A549 (cell line): ENCODE data around the gene ABTB1. TPM values are rescaled to one million over a fixed set of nuclear protein-coding genes. Genes with fewer than 3 reads are reported as not detected.

Source experiments
- ATAC-seq, 2 experiments: fragments of 200-7000 bp in 1 of 2; fragments of >200 bp in 1 of 2; cut with Nextera tagmentation in 1 of 2; cut with Tn5 transposase in 1 of 2; 3 replicates each; pipeline versions ENCODE4 v1.8.0 to v1.9.1; 2018 to 2020; ENCODE audit warnings: mild to moderate bottlenecking in 1 of 2, moderate library complexity in 1 of 2
- CTCF ChIA-PET: fragments of 300-600 bp; sonication (Branson Sonifier 250); formaldehyde crosslinking; extraction: SDS; loops from one replicate; lab custom pipeline; 2021; ENCODE audit warnings: antibody characterized with exemption, inconsistent platforms; lab: Yijun Ruan, JAX
- POLR2A ChIA-PET: fragments of 350-600 bp; formaldehyde crosslinking; extraction: SDS; loops from one replicate; lab custom pipeline; 2021; ENCODE audit warnings: antibody characterized with exemption, inconsistent platforms; lab: Yijun Ruan, JAX
- DNase-seq, 2 experiments: peaks; one replicate each; pipeline versions ENCODE4 v3.0.0 to v3.0.0-alpha.2; 2011 to 2016; ENCODE audit warnings: low read depth in 1 of 2, low spot score in 1 of 2
- FAIRE-seq: peaks from 2 replicates; lab custom pipeline; 2011; peaks lifted over from hg19 to GRCh38; lab: Jason Lieb, UNC
- H3K27ac ChIP-seq, 2 experiments: fragments of >200 bp; sonication (Bioruptor Twin); formaldehyde crosslinking; 3 replicates each; pipeline ENCODE4 v1.5.1; 2016 to 2017
- H3K4me1 ChIP-seq: fragments of >200 bp; sonication (Bioruptor Twin); formaldehyde crosslinking; 3 replicates; pipeline ENCODE4 v1.6.1; 2016
- H3K4me2 ChIP-seq: fragments of >200 bp; sonication (Bioruptor Twin); formaldehyde crosslinking; 3 replicates; pipeline ENCODE4 v1.6.1; 2016
- H3K4me3 ChIP-seq: fragments of >200 bp; sonication (Bioruptor Twin); formaldehyde crosslinking; 3 replicates; pipeline ENCODE4 v1.5.1; 2016
- H3K9me3 ChIP-seq: fragments of >200 bp; sonication (Bioruptor Twin); formaldehyde crosslinking; 3 replicates; pipeline ENCODE4 v1.6.1; 2016
- BHLHE40 ChIP-seq: IDR thresholded peaks from 2 replicates; pipeline ENCODE4 v1.6.1; 2012; ENCODE audit warnings: low read depth, low read length, inconsistent platforms
- CBX2 ChIP-seq: fragments of 200-600 bp; sonication (generic); IDR thresholded peaks from 2 replicates; pipeline ENCODE4 v1.6.1; 2016; ENCODE audit warnings: low read depth, mild to moderate bottlenecking, borderline replicate concordance
- CBX8 ChIP-seq: fragments of 200-600 bp; sonication (generic); IDR thresholded peaks from 2 replicates; pipeline ENCODE4 v1.6.1; 2016
- CEBPB ChIP-seq, 2 experiments: fragments of >200 bp in 1 of 2; sonication (Bioruptor Twin) in 1 of 2; formaldehyde crosslinking in 1 of 2; IDR thresholded peaks; 2 replicates each; pipeline ENCODE4 v1.6.1; 2012 to 2016
- FOXS1 ChIP-seq: fragments of 250-450 bp; sonication (Bioruptor Pico); IDR thresholded peaks from 2 replicates; pipeline ENCODE4 v1.5.0; 2020; ENCODE audit warnings: mild to moderate bottlenecking, moderate library complexity
- HOXA7 ChIP-seq: fragments of 250-450 bp; sonication (Bioruptor Pico); IDR thresholded peaks from 2 replicates; pipeline ENCODE4 v1.5.0; 2020; ENCODE audit warnings: mild to moderate bottlenecking, moderate library complexity
- HOXB5 ChIP-seq: fragments of 250-450 bp; sonication (Bioruptor Pico); IDR thresholded peaks from 2 replicates; pipeline ENCODE4 v1.5.0; 2020; ENCODE audit warnings: mild to moderate bottlenecking, moderate library complexity
- JUN ChIP-seq, 2 experiments: fragments of >200 bp; sonication (Bioruptor Twin); formaldehyde crosslinking; IDR thresholded peaks; 2 replicates in 1 of 2; 3 replicates in 1 of 2; pipeline ENCODE4 v1.6.1; 2016 to 2017
- MAZ ChIP-seq: fragments of 150-350 bp; IDR thresholded peaks from 2 replicates; pipeline ENCODE4 v1.6.1; 2014; ENCODE audit warnings: antibody characterized with exemption, low read depth, low read length, borderline replicate concordance
- NPAS2 ChIP-seq: fragments of 250-450 bp; sonication (Bioruptor Pico); IDR thresholded peaks from 2 replicates; pipeline ENCODE4 v1.8.0; 2022; ENCODE audit warnings: mild to moderate bottlenecking, moderate library complexity, borderline replicate concordance
- NR3C1 ChIP-seq: fragments of >200 bp; sonication (Bioruptor Twin); formaldehyde crosslinking; IDR thresholded peaks from 3 replicates; pipeline ENCODE4 v1.6.1; 2017
- RCOR1 ChIP-seq: fragments of 150-350 bp; IDR thresholded peaks from 2 replicates; pipeline ENCODE4 v1.6.1; 2014; ENCODE audit warnings: antibody characterized with exemption, low read length, low read depth
- RFX5 ChIP-seq: fragments of 450-650 bp; IDR thresholded peaks from 2 replicates; pipeline ENCODE4 v1.7.1; 2014; ENCODE audit warnings: antibody characterized with exemption, mild to moderate bottlenecking, moderate library complexity
- SMC3 ChIP-seq: fragments of >200 bp; sonication (Bioruptor Twin); formaldehyde crosslinking; IDR thresholded peaks from 3 replicates; pipeline ENCODE4 v1.6.1; 2018; ENCODE audit warnings: inconsistent platforms
- TFCP2L1 ChIP-seq: fragments of 250-450 bp; sonication (Bioruptor Pico); IDR thresholded peaks from 2 replicates; pipeline ENCODE4 v1.5.0; 2021; ENCODE audit warnings: mild to moderate bottlenecking
- TP53 ChIP-seq: fragments of 250-450 bp; sonication (Bioruptor Pico); IDR thresholded peaks from 2 replicates; pipeline ENCODE4 v1.5.0; 2021; ENCODE audit warnings: mild to moderate bottlenecking, moderate library complexity
- ZC3H11A ChIP-seq: fragments of 450-650 bp; IDR thresholded peaks from 2 replicates; pipeline ENCODE4 v1.6.1; 2014; ENCODE audit warnings: antibody characterized with exemption, mild to moderate bottlenecking
- ZSCAN20 ChIP-seq: fragments of 250-450 bp; sonication (Bioruptor Pico); IDR thresholded peaks from 2 replicates; pipeline ENCODE4 v1.8.0; 2022; ENCODE audit warnings: mild to moderate bottlenecking, moderate library complexity
- WGBS: methylation state at CpG from one replicate; pipeline ENCODE4 v1.1.6; 2017; ENCODE audit errors: missing lambda C conversion rate; 5-methylcytosine and 5-hydroxymethylcytosine counted together
- polyA plus RNA-seq, 4 experiments: library from polyadenylated mRNA; depleted of rRNA in 3 of 4; stranded (reverse); fragments of >200 nt; fragmentation: RNase III in 1 of 4; extraction: RNeasy Plus Mini Kit Qiagen cat#74134 plus additional on column Dnase treatment in 1 of 4; gene quantifications; 2 replicates in 3 of 4; 3 replicates in 1 of 4; pipeline ENCODE4 v1.2.3, GENCODE V29; 2011 to 2017
- TF ChIP-seq, protein P1 (sequence below): fragments of 200-600 bp; sonication (generic); IDR thresholded peaks from 2 replicates; pipeline ENCODE4 v1.6.1; 2016; ENCODE audit warnings: antibody characterized with exemption, mild to moderate bottlenecking, moderate library complexity
- TF ChIP-seq, protein P2 (sequence below): IDR thresholded peaks from 2 replicates; pipeline ENCODE4 v1.6.1; 2012; ENCODE audit warnings: low read depth, borderline replicate concordance
- TF ChIP-seq, protein P3 (sequence below): fragments of >200 bp; sonication (Bioruptor Twin); formaldehyde crosslinking; IDR thresholded peaks from 2 replicates; pipeline ENCODE4 v1.6.1; 2016
- TF ChIP-seq, protein P4 (sequence below): fragments of >200 bp; sonication (Bioruptor Twin); formaldehyde crosslinking; IDR thresholded peaks from 3 replicates; pipeline ENCODE4 v1.6.1; 2016
- TF ChIP-seq, protein P5 (sequence below): fragments of >200 bp; sonication (Bioruptor Twin); formaldehyde crosslinking; IDR thresholded peaks from 3 replicates; pipeline ENCODE4 v1.5.1; 2016

The ABTB1 gene
- polyA plus RNA-seq, 2 of the 4 experiments (the other 2 are of a cell fraction) = 9.7 to 13.2 TPM

DNA sequence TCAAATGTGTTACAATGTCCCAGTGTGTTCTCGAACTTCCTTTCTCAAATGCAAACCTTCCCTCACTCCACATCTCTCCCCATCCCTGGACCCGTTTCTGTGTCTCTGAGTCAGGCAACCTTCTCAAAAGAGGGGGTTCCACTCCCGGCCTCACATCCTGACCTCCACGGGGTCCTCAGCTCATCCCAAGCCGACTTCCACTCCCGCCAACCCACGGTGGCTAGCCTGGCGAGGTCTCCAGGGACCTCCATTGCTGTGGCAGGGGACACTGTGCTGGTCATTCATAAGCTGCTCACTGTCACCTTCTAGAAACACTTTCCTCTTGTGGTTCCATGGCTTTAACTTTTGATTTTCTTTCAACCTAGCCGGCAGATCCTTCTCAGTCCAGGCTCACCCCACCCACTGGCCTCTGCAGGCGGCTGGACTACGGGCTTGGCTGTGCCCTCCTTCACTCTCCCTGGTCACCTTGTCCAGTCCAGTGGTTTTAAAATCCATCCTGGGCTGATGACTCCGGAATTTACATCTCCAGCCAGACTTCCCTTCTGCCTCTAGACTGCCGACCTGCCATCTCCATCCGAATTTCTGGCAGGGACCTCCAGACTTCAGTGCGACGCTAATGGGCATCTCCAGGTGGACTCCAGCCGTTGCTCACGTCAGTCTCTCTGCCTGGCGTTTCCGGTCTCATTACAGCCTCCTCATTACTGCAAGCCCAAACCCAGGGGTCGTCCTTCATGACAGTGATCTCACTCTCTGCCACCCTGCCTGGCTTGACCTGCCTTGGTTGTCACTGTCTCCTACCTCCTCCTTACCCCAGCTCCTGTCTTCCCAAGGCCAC, 20.0 kb downstream of the ABTB1 start:
- no peak for FAIRE-seq
- H3K4me2 ChIP-seq = no peak overlapping the region
- DNase-seq = no peak
- no peak for ATAC-seq
- no peaks in the 10 kb centered on the region for H3K9me3 ChIP-seq
- peaks cover 68% of the 10 kb centered on the region for H3K4me1 ChIP-seq
- TF ChIP-seq CBX8 (no peak), JUN (IDR thresholded peaks at IDR 0.05) (no peak), CBX2 (no peak), HOXB5 (CRISPR knock-in tag) (no peak), NPAS2 (CRISPR knock-in tag) (no peak), NR3C1 (no peak), HOXA7 (CRISPR knock-in tag) (no peak), ZC3H11A (no peak)
- peak overlapping the region; percentile 16 to 72; a peak in 1 of 6 replicates for H3K27ac ChIP-seq
- H3K4me3 ChIP-seq = no peak overlapping the region
- ChIA-PET CTCF (interaction anchor here (0.7 to 12.9 kb wide), 6 partner anchors 9 to 266 kb away, joined by 3 to 111 read pairs (median 4); no protein-coding TSS in a partner anchor), POLR2A (no interaction called here)
- 85% methylated on average over 21 of the region's 21 CpGs for WGBS

DNA sequence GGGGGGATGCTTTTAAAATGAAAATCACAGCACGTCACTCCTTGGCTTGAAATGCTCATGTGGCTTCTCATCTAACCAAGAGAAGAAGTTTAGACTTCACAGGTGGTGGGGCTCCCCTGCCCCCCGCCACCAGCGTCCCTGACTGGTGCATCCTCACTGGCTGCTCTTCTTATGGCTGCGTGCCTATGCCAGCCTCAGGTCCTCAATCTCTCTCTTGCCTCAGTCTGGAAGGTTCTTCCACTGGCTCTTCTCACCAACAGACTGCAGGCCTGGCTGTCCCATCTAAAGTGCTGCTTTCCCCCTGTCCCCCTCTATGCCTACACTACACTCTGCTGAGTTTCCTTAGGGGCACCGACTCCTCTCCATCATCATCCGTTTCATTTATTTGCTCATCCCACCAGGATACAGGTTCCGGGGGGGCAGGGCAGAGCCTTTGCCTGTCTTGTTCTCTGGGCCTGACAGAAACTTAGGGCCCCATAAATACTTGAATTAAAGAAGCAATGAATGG, 20.6 kb downstream of the ABTB1 start:
- peaks cover 75% of the 10 kb centered on the region for H3K4me1 ChIP-seq
- no peak for DNase-seq
- ATAC-seq = no peak
- no peaks in the 10 kb centered on the region for H3K9me3 ChIP-seq
- CTCF ChIA-PET = interaction anchor here (0.7 to 12.9 kb wide), 7 partner anchors 13 to 275 kb away, joined by 4 to 111 read pairs (median 7); no protein-coding TSS in a partner anchor
- POLR2A ChIA-PET = no interaction called here
- H3K4me3 ChIP-seq = no peak overlapping the region
- H3K4me2 ChIP-seq = no peak overlapping the region
- H3K27ac ChIP-seq = peak overlapping the region in 1 of 2 experiments; percentile 41; a peak in 1 of 6 replicates
- 93% methylated on average over 7 of the region's 7 CpGs for WGBS
- no peak for FAIRE-seq
- no peak for TF ChIP-seq RCOR1
- TF ChIP-seq, protein P1, sequence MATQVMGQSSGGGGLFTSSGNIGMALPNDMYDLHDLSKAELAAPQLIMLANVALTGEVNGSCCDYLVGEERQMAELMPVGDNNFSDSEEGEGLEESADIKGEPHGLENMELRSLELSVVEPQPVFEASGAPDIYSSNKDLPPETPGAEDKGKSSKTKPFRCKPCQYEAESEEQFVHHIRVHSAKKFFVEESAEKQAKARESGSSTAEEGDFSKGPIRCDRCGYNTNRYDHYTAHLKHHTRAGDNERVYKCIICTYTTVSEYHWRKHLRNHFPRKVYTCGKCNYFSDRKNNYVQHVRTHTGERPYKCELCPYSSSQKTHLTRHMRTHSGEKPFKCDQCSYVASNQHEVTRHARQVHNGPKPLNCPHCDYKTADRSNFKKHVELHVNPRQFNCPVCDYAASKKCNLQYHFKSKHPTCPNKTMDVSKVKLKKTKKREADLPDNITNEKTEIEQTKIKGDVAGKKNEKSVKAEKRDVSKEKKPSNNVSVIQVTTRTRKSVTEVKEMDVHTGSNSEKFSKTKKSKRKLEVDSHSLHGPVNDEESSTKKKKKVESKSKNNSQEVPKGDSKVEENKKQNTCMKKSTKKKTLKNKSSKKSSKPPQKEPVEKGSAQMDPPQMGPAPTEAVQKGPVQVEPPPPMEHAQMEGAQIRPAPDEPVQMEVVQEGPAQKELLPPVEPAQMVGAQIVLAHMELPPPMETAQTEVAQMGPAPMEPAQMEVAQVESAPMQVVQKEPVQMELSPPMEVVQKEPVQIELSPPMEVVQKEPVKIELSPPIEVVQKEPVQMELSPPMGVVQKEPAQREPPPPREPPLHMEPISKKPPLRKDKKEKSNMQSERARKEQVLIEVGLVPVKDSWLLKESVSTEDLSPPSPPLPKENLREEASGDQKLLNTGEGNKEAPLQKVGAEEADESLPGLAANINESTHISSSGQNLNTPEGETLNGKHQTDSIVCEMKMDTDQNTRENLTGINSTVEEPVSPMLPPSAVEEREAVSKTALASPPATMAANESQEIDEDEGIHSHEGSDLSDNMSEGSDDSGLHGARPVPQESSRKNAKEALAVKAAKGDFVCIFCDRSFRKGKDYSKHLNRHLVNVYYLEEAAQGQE = no peak
- TF ChIP-seq FOXS1 (CRISPR knock-in tag) = no peak
- TF ChIP-seq, all 56 proteins: peak for 0

DNA sequence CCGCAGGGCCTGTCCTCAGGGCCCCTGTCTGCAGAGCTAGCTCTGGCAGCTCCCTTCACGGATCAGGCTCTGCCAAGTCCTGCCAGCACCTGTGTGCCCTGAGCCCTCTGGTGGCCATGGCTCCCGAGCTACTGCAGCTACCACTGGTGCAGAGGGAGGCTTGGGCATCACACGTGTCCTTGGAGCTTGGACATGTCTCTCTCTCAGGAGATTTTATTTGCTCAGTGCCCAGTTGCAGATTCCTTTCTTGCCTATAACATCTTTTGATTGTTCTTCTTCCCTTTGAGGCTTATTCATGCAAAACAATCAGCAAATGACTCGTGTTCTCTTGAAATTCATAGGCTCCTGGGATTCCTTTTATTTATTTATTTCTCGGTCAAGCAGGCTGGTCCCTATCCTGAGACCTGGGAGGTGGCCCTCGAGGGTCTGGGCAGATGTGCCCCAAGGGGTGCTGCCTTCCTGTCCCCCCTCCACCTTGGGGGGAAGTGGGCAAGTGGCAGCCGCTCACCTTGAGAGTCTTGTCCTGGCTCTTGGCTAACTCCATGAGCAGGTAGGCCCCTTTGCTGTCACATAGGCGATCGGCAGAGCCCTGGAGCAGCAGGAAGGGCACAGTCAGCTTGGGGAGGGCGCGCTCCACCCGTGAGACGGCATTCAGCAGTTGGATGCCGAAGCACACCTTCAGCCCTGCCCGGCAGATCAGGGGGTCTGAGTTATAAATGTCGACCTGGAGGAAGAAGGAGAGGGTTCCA, 21.9 kb downstream of the ABTB1 start:
- ATAC-seq (peak; percentile 75 to 81), DNase-seq (peak; percentile 60 to 85), FAIRE-seq (no peak)
- Histone ChIP-seq H3K4me3 (no peak overlapping the region), H3K4me1 (peaks cover 83% of the 10 kb centered on the region), H3K9me3 (no peaks in the 10 kb centered on the region), H3K4me2 (no peak overlapping the region), H3K27ac (peak overlapping the region; percentile 68 to 87)
- WGBS = 41% methylated on average over 10 of the region's 17 CpGs
- ChIA-PET POLR2A (interaction anchor here (0.6 to 1.0 kb wide), 2 partner anchors 33 to 104 kb away, joined by 3 to 4 read pairs; no protein-coding TSS in a partner anchor), CTCF (interaction anchor here (0.6 to 12.9 kb wide), 16 partner anchors 14 to 305 kb away, joined by 3 to 111 read pairs (median 5); no protein-coding TSS in a partner anchor)
- TF ChIP-seq ZSCAN20 (CRISPR knock-in tag) = no peak
- TF ChIP-seq CEBPB (IDR thresholded peaks at IDR 0.05) = no peak
- TF ChIP-seq, protein P2, sequence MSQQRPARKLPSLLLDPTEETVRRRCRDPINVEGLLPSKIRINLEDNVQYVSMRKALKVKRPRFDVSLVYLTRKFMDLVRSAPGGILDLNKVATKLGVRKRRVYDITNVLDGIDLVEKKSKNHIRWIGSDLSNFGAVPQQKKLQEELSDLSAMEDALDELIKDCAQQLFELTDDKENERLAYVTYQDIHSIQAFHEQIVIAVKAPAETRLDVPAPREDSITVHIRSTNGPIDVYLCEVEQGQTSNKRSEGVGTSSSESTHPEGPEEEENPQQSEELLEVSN = no peak
- no peak for TF ChIP-seq TP53 (CRISPR knock-in tag)
- no peak for TF ChIP-seq TFCP2L1 (CRISPR knock-in tag)
- no peak for TF ChIP-seq BHLHE40
- no peak for TF ChIP-seq RFX5
- TF ChIP-seq, protein P3, sequence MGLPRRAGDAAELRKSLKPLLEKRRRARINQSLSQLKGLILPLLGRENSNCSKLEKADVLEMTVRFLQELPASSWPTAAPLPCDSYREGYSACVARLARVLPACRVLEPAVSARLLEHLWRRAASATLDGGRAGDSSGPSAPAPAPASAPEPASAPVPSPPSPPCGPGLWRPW = no peak
- peak; percentile 66 for TF ChIP-seq SMC3
- TF ChIP-seq MAZ = no peak
- no peak for TF ChIP-seq JUN (IDR thresholded peaks at IDR 0.05)
- TF ChIP-seq, protein P4, sequence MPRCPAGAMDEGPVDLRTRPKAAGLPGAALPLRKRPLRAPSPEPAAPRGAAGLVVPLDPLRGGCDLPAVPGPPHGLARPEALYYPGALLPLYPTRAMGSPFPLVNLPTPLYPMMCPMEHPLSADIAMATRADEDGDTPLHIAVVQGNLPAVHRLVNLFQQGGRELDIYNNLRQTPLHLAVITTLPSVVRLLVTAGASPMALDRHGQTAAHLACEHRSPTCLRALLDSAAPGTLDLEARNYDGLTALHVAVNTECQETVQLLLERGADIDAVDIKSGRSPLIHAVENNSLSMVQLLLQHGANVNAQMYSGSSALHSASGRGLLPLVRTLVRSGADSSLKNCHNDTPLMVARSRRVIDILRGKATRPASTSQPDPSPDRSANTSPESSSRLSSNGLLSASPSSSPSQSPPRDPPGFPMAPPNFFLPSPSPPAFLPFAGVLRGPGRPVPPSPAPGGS = no peak
- TF ChIP-seq, protein P5, sequence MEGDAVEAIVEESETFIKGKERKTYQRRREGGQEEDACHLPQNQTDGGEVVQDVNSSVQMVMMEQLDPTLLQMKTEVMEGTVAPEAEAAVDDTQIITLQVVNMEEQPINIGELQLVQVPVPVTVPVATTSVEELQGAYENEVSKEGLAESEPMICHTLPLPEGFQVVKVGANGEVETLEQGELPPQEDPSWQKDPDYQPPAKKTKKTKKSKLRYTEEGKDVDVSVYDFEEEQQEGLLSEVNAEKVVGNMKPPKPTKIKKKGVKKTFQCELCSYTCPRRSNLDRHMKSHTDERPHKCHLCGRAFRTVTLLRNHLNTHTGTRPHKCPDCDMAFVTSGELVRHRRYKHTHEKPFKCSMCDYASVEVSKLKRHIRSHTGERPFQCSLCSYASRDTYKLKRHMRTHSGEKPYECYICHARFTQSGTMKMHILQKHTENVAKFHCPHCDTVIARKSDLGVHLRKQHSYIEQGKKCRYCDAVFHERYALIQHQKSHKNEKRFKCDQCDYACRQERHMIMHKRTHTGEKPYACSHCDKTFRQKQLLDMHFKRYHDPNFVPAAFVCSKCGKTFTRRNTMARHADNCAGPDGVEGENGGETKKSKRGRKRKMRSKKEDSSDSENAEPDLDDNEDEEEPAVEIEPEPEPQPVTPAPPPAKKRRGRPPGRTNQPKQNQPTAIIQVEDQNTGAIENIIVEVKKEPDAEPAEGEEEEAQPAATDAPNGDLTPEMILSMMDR = peak; percentile 34
